ENCODE results near the gene PTPN1.

The PTPN1 gene

DNA sequence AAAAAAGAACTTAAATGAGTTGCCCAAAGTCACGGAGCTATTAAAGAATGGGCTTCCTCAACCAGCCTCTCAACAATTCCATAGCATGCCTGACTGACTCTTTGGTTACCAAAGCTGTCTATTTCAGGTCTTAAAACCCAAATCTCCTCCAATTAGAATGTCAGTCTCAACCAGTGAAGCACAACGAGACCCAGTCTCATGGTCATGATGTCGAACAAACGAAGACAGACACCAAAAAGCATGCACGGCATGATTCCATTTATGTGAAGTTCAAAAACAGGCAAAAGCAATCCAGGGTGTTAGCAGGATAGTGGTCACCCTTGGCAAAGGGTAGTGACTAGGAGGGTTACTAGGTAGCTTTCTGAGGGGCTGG is 16.3 kb upstream of the PTPN1 start:
- TF ChIP-seq, protein P1, sequence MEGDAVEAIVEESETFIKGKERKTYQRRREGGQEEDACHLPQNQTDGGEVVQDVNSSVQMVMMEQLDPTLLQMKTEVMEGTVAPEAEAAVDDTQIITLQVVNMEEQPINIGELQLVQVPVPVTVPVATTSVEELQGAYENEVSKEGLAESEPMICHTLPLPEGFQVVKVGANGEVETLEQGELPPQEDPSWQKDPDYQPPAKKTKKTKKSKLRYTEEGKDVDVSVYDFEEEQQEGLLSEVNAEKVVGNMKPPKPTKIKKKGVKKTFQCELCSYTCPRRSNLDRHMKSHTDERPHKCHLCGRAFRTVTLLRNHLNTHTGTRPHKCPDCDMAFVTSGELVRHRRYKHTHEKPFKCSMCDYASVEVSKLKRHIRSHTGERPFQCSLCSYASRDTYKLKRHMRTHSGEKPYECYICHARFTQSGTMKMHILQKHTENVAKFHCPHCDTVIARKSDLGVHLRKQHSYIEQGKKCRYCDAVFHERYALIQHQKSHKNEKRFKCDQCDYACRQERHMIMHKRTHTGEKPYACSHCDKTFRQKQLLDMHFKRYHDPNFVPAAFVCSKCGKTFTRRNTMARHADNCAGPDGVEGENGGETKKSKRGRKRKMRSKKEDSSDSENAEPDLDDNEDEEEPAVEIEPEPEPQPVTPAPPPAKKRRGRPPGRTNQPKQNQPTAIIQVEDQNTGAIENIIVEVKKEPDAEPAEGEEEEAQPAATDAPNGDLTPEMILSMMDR (IDR thresholded peaks at IDR 0.05; ENCODE audit: insufficient read depth, low read depth, low read length, missing control alignments): no peak
- no peak for DNase-seq (ENCODE audit: low read depth)
- H3K4me3 ChIP-seq (ENCODE audit: low read depth, low read length): no peak overlapping the region

DNA sequence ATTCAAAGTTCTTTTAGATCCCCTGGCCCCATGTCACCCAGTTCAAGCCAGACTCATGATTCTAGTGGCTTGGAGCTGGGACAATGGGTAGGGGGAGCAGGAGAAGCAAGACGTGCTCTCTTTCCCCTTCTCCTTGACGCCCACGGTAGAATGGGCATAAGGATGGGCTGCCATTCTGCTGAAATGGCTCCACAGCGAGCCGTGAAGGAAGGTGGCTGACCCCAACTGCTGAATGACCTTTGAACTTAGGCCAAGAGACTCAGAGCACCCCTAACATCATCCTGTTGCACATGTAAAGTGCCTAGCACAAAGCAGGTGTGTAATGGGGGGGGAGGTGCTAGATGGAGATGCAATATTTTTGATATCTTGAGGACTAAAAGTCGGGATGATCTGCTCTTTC is 15.8 kb upstream of the PTPN1 start:
- H3K4me3 ChIP-seq (ENCODE audit: low read depth, low read length): no peak overlapping the region
- TF ChIP-seq, protein P1 (IDR thresholded peaks at IDR 0.05; ENCODE audit: insufficient read depth, low read depth, low read length, missing control alignments): no peak
- DNase-seq (ENCODE audit: low read depth): no peak

DNA sequence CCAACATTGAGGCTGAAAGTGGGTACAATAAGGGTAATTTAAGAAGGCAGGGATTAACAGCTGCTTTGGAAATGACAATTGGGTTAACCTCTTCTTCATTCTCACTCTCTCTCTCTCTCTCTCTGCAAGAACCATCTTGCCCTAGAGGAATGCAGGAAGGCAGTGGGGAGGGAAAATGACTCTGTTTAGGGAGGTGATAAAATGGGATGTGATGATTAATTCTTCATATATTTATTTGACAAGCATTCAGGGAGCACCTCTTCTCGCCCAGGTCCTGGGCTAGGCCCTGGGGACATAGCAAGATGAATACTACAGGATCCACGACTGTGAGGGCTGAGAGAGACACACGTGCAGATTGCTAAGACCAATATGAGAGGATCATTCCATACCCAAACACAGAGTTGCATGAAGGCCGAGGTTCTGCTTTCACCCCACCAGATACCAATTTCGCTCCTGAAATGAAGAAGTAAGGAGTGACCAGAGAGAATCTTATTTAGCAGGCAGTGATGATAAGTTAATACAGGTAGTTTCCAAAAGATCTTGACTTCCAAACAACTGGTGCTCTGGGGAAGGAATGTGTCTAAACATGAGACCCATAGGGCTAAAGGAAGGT is 13.3 kb upstream of the PTPN1 start:
- peak; percentile 60 for DNase-seq (ENCODE audit: low read depth)

DNA sequence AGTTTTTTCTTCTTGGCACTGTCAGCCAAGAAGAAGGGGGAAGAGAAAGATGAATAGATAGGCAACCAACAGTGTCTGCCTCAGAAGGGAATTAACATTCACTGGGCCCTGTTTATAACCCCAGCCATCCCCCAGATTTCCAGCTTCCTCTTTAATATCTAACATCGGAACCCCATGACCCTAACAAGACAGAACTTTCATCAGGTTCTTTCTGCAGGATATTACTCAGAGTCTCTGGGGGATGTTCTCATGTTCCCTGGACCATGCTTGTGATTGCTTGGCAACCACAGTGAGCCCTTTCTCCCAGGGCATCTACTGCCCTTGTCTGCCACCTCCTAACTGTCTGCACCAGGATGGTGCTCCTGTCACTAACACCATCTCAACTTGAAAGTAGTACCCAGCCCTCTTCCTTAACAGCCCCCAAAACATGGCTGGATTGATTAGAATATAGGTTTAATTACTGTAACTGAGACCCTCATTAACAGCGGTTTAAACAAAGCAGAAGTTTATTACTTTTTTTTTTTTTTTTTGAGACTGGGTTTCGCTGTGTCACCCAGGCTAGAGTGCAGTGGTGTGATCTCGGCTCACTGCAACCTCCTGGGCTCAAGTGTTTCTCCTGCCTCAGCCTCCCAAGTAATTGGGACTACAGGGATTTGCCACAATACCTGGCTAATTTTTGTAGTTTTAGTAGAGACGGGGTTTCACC is 12.0 kb upstream of the PTPN1 start:
- TF ChIP-seq, protein P1 (IDR thresholded peaks at IDR 0.05; ENCODE audit: insufficient read depth, low read depth, low read length, missing control alignments): no peak
- no peak overlapping the region for H3K4me3 ChIP-seq (ENCODE audit: low read depth, low read length)
- DNase-seq (ENCODE audit: low read depth): peak; percentile 61

More for the DNA sequence above, 13.3 kb upstream of the PTPN1 start:
- TF ChIP-seq, protein P1 (IDR thresholded peaks at IDR 0.05; ENCODE audit: insufficient read depth, low read depth, low read length, missing control alignments): no peak
- H3K4me3 ChIP-seq (ENCODE audit: low read depth, low read length): no peak overlapping the region

DNA sequence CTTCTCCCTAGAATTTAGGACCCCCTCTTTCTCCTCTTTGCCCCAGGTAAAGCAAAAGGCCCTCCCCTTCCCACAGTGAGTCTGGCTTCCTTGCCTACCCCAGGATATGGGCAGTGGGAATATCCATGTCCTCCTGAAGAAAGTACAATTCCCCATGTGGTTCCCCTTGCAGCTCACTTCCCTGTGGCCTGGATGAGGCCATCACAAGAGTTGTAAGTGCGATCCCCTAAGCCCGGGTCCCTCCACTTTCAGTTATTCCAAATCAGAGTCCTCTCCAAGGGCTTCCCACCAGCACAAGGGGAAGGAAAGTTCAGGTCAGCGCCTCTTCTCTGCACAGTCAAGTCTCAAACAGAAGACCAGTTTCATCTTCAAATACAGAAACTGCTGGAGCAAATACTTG is 10.2 kb upstream of the PTPN1 start:
- TF ChIP-seq, protein P1 (IDR thresholded peaks at IDR 0.05; ENCODE audit: insufficient read depth, low read depth, low read length, missing control alignments): no peak
- H3K4me3 ChIP-seq (ENCODE audit: low read depth, low read length): no peak overlapping the region
- DNase-seq (ENCODE audit: low read depth): no peak

DNA sequence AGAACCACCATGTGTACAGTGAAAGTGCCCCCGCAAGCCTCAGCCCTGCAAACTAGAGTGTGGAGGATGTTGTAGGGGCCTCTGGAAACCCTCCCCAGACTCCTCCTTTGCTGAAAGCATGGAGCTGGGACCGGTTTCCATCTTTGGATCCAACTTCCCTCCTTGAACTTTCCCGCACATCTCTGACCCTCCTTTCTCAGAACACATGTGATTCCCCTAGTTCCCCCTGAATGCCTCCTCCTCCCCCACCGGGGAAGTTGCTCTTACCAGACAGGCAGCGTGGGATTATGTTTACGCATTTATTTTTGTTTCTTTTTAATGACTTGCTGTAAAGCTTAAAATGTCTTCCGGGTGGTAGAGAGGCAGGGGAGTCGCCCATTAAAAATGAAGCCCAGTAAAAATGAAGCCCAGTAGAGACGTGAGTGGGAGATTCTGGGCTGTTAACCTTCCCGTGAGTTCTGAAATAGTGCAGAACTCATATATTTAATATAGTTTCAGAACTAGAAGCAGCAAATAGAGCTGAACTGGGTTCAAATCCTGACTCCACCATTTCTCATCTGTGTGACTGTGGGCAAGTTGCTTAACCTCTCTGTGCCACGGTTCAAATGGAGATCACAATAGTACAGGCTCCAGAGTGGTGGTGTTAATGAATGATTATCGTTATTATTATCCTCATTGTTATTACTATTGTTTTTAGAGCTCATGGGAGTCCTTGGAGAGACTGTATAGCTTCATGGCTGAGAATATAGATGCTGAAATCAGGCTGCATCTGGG is 8.0 kb upstream of the PTPN1 start:
- H3K4me3 ChIP-seq (ENCODE audit: low read depth, low read length): no peak overlapping the region
- DNase-seq (ENCODE audit: low read depth): no peak
- TF ChIP-seq, protein P1 (IDR thresholded peaks at IDR 0.05; ENCODE audit: insufficient read depth, low read depth, low read length, missing control alignments): no peak
